HG02943 (cell line): ENCODE measurements around the gene ZNF786.
"Not testable (repeated sequence)": the region's sequence is repeated elsewhere in the genome, so short reads cannot be mapped to it uniquely, and the experiment has no call there.

Source experiments
- ATAC-seq: cut with Tn5 transposase; IDR thresholded peaks from one replicate; pipeline ENCODE4 v1.9.1; 2021; ENCODE audit warnings: mild to moderate bottlenecking, low read depth, moderate library complexity; ENCODE audit not compliant: unreplicated experiment

ZNF786 gene

GRCh38 chr7:149090397-149091195, at the start of gene ZNF786:
ZNF786 (minus strand) TSS chr7:149090718; CDS start chr7:149090640, 78 bp downstream.
- ATAC-seq: peak; percentile 88

- ATAC-seq: no peak
Observed at GRCh38 chr7:149136118-149136517, 45.6 kb upstream of the ZNF786 start.

- ATAC-seq: no peak
Observed at GRCh38 chr7:149133028-149133710, 42.7 kb upstream of the ZNF786 start.

- no peak for ATAC-seq
Observed at GRCh38 chr7:149130572-149131198, 40.2 kb upstream of the ZNF786 start.

GRCh38 chr7:149126662-149127266, 36.2 kb upstream of the ZNF786 start:
- ATAC-seq: peak; percentile 44

- peak; percentile 78 for ATAC-seq
Observed at GRCh38 chr7:149125863-149126661, 35.5 kb upstream of the ZNF786 start, which contains the start of gene ZNF425. ZNF425 (minus strand) TSS chr7:149126324; CDS start chr7:149126213, 111 bp downstream.

- no peak for ATAC-seq
Observed at GRCh38 chr7:149125189-149125862, 34.8 kb upstream of the ZNF786 start.

- no peak for ATAC-seq
Observed at GRCh38 chr7:149109969-149110368, 19.5 kb upstream of the ZNF786 start.

- no peak for ATAC-seq
Observed at GRCh38 chr7:149104749-149105148, 14.2 kb upstream of the ZNF786 start.

- ATAC-seq: no peak
Observed at GRCh38 chr7:149104214-149104613, 13.7 kb upstream of the ZNF786 start.

- no peak for ATAC-seq
Observed at GRCh38 chr7:149103424-149103823, 12.9 kb upstream of the ZNF786 start.

- ATAC-seq: no peak
Observed at GRCh38 chr7:149102666-149103065, 12.1 kb upstream of the ZNF786 start.

GRCh38 chr7:149100821-149101220, 10.3 kb upstream of the ZNF786 start:
- ATAC-seq: no peak

- no peak for ATAC-seq
Observed at GRCh38 chr7:149099058-149099457, 8.5 kb upstream of the ZNF786 start.

- no peak for ATAC-seq
Observed at GRCh38 chr7:149097088-149097487, 6.6 kb upstream of the ZNF786 start.

GRCh38 chr7:149093228-149093627, 2.7 kb upstream of the ZNF786 start:
- no peak for ATAC-seq

- ATAC-seq: not testable (repeated sequence)
Observed at GRCh38 chr7:149092244-149092643, 1.7 kb upstream of the ZNF786 start.

GRCh38 chr7:149087376-149087775, 3.1 kb downstream of the ZNF786 start:
- ATAC-seq: no peak

GRCh38 chr7:149085866-149086265, 4.7 kb downstream of the ZNF786 start:
- ATAC-seq: no peak
